ENCODE measurements around the gene ELOVL7. TPM values are rescaled to one million over a fixed set of nuclear protein-coding genes. Genes with fewer than 3 reads are reported as not detected.

The ELOVL7 gene
- 6.7 TPM for total RNA-seq

DNA sequence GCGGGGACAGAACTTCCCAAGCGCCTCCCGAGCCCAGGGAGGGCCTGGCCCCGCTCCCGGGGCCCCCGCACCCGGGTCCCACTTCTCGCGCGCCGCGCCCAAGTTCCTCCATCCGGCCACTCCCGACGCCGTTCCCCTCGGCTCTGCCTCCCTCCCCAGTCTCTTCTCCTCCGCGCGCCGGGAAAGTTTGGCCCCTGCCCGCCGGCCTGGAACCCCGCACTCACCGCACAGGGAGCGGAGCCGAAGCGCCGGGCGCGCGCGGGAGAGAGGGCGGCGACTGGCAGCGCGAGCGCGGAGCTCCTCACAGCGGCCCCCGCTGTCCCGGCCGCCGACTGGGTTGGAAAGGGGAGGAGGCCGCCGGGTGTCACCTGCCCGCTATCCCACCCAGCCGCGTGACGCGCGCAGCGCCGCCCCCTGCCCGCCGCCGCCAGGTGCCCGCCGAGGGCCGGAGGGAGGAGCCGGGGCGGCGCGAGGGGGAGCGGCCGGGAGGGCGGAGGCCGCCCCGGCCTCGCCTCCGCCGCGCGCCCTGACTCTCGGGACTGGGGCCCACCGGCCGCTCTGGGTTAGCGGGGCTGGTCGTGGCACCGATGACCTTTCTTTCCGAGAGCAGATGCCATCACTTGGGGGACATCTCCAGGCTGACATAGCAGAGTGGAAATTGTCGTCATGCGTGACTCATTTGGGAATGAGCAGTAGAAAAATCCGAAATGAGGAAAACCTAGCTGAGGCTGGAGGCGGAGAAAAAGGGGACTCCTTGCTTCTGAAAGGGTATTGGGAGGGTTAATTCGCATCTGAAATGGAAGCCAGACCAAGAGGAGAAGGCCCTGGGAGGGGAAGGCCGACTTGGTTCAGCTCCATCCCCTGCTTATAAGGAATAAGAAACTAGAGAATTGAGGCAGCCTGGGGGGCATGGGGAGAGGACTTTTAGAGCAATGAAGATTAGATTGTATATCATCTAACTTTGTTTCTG, at the start of gene ELOVL7:
Gene ELOVL7 (minus strand): TSS at position 334 of the 970 bp plus-strand sequence. CDS start 56,872 bp downstream, outside the sequence.

Other genes with a start within 250 kb of the ELOVL7 start
- gene DEPDC1B, start 144.1 kb downstream of the ELOVL7 start, total RNA-seq = 12.0 TPM
- gene ERCC8, start 100.8 kb upstream of the ELOVL7 start, total RNA-seq = 42.7 TPM
- 16.9 TPM for gene NDUFAF2, start 100.9 kb upstream of the ELOVL7 start, total RNA-seq